SH-SY5Y (cell line): ENCODE results near the gene PLOD2.

ENCODE experiments used
- GATA2 ChIP-seq: IDR thresholded peaks from 2 replicates; pipeline ENCODE4 v1.6.1; 2011; ENCODE audit warnings: mild to moderate bottlenecking, low read depth, low read length
- GATA3 ChIP-seq: IDR thresholded peaks from 2 replicates; pipeline ENCODE4 v1.6.1; 2011; ENCODE audit warnings: low read depth, mild to moderate bottlenecking, low read length, moderate library complexity

DNA sequence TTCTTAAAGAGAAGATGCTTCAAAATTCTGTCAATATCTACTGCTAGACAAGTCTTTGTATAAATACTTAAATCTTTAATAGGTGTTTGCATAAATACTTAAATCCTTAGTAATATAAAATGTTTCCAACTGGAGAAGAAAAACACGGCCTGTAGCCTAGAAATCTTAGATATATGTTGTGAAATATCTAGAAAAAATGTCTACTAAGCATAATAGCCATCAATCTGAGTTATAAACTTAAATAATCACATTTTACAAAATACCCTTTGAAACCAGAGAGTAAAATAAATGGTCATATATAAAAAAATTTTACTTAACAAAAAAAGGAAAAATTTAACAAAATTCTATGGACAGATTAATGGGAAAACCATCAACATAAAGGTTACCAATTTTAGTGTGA, 73.9 kb downstream of the PLOD2 start:
- no peak for TF ChIP-seq GATA2
- no peak for TF ChIP-seq GATA3
